HCT116 (cell line): ENCODE data around the gene C1orf116.

Source experiments
- CEBPB ChIP-seq: IDR thresholded peaks from 2 replicates; pipeline ENCODE4 v1.6.1; 2012; ENCODE audit warnings: low read depth
- SP1 ChIP-seq: IDR thresholded peaks from 2 replicates; pipeline ENCODE4 v1.6.1; 2012; ENCODE audit warnings: low read depth
- TF ChIP-seq, protein P1 (sequence below), 3 experiments: fragments of 200-600 bp in 1 of 3; sonication (generic) in 1 of 3; IDR thresholded peaks in 2 of 3; conservative IDR thresholded peaks in 1 of 3; 2 replicates each; pipeline ENCODE4 v1.5.1; 2012 to 2017; ENCODE audit warnings: low read depth in 2 of 3, low read length in 2 of 3, antibody characterized with exemption in 1 of 3, borderline replicate concordance in 1 of 3, control low read depth in 1 of 3, mild to moderate bottlenecking in 1 of 3, mixed read lengths in 1 of 3, mixed run types in 1 of 3, moderate library complexity in 1 of 3; ENCODE audit not compliant: insufficient read depth in 1 of 3

DNA sequence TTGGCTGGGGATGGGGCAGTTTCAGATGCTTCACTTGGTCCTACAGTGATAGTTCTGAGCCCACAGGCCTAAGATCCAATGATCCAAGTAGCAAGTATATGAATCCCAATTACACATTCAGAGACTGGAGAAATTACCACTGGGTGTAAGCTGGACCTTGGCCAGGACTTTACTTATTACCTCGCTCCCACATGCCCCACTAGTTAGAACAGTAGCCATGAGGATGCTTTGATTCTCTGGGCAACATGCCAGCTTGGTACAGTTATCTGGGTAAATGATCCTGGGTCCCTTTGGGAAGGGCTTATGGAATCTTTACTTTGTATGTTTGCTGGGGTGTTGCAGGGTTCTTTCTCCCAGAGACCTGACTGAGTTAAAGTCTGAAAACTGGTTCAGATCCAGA is 57.2 kb downstream of the C1orf116 start:
- no peak for TF ChIP-seq SP1
- no peak for TF ChIP-seq CEBPB
- TF ChIP-seq, protein P1, sequence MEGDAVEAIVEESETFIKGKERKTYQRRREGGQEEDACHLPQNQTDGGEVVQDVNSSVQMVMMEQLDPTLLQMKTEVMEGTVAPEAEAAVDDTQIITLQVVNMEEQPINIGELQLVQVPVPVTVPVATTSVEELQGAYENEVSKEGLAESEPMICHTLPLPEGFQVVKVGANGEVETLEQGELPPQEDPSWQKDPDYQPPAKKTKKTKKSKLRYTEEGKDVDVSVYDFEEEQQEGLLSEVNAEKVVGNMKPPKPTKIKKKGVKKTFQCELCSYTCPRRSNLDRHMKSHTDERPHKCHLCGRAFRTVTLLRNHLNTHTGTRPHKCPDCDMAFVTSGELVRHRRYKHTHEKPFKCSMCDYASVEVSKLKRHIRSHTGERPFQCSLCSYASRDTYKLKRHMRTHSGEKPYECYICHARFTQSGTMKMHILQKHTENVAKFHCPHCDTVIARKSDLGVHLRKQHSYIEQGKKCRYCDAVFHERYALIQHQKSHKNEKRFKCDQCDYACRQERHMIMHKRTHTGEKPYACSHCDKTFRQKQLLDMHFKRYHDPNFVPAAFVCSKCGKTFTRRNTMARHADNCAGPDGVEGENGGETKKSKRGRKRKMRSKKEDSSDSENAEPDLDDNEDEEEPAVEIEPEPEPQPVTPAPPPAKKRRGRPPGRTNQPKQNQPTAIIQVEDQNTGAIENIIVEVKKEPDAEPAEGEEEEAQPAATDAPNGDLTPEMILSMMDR (IDR thresholded peaks at IDR 0.05 in 2 of 3, conservative IDR thresholded peaks at IDR 0.05 in 1 of 3; ENCODE audit: borderline replicate concordance in 1 of 3, insufficient read depth in 1 of 3, low read depth in 2 of 3, low read length in 2 of 3) = no peak
